IPS-18c (cell line): ENCODE results near the gene INPP5A.

ENCODE experiments used
- H3K4me3 ChIP-seq: 2 replicates; pipeline ENCODE4 v1.7.0; 2013; ENCODE audit warnings: low read depth, mild to moderate bottlenecking, low read length, moderate library complexity; ENCODE audit not compliant: insufficient read depth
- H3K9me3 ChIP-seq: one replicate; pipeline ENCODE4 v1.6.1; 2013; ENCODE audit warnings: mild to moderate bottlenecking, low read length, moderate library complexity; ENCODE audit not compliant: control insufficient read depth, insufficient read depth

Gene INPP5A

DNA sequence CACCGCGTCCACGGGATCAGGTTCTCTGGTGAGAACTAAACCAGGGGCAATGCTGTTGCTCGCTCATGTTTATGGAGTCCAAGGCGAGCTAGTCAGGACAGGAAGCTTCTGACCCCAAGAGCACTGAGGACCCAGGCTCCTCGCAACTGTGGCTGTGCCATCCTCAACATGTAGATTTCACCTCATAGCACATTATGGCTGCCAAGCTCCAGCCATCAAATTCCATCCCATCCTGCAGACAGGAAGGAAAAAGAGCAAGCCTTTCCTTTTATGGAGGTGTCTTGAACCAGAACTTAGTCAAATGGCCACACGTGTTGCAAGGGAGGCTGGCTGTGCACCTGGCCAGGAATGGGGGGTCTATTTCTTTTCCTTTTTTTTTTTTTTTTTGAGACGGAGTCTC lies 264.5 kb downstream of the INPP5A start:
- Histone ChIP-seq H3K4me3 (no peak overlapping the region), H3K9me3 (peaks cover 2% of the 10 kb centered on the region)

DNA sequence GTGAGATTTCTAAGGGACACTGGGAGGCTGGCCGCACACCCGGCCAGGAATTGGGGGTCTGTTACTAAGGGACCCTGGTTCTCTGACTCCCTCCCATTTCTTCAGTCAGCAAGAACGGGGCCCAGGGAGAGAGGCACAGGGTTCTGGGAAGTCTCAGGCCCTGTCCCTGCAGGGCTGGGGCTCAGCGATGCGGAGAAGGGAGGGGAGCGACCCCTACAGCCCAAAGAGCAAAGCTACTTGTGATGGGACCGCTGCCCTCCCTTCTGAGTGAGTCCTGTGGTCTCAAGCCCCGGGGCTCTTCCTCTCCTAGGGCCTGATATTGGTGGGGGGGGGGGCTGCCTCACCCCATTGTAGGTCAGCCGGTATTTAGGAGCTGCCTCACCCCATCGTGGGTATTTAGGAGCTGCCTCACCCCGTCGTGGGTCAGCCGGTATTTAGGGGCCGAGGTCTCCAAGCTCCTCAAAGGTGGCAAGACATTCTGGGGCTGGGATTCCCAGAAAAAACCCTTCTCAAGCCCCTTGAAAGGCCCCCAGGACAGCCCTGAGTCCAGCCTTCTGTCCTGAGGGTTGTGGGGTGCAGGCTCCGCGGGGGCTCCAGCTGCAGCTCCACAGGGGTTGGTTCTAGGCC lies 265.2 kb downstream of the INPP5A start:
- H3K9me3 ChIP-seq = peaks cover 2% of the 10 kb centered on the region

DNA sequence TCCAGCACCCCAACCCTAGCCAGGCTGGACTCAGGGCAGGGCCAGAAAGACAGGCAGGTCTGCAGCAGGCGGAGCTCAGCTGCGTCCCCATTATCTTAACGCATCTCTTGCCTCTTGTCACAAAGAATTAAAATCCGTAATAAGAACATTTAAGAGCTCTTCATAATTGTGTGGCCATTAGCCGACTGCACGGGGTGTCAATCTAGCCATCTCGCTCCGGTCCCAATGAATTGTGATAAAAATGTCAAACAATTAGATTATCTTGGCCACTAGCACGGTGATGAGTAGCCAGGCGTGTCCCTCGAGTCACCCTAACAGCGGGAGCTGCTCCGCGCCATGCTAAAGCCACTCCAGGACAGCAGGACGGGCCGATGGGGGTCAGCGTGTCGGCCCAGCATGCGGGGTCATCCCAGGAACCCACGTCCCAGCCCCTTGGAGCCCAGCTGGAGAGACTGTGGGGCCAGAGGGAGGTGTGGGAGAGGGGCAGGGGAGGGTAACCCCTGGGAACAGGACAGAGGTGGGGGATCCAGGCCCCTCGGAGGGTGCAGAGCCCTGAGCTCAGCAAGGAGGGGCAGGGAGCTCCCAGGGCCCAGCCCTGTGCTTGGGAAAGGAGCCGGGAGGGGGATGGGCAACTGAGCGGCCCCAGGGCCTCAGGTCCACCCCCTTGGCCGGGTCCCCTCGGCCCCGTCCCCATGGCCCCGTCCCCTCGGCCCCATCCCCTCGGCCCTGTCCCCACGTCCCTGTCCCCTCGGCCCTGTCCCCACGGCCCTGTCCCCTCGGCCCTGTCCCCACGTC lies 266.0 kb downstream of the INPP5A start:
- no peak overlapping the region for H3K4me3 ChIP-seq
- H3K9me3 ChIP-seq = peaks cover 4% of the 10 kb centered on the region

More for the DNA sequence above, 265.2 kb downstream of the INPP5A start:
- no peak overlapping the region for H3K4me3 ChIP-seq

DNA sequence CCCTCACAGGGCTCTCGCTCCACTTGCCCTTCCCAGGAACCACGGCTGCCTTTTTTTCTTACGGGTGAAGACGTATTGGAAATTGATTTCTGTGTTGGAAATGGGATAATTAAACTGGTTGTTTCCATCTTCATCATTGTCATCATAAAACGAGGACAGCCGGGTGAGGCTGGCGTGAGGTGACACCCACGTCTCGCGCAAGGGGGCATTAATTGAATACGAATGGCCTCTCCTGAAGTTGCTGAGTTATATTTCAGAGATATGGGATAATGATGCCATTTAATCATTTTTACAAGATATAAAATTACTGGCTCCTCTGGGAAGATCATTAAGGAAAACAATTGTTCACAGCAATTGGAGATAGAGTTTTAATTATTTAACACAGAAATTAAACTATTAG lies 266.7 kb downstream of the INPP5A start:
- Histone ChIP-seq H3K9me3 (peaks cover 4% of the 10 kb centered on the region), H3K4me3 (no peak overlapping the region)

DNA sequence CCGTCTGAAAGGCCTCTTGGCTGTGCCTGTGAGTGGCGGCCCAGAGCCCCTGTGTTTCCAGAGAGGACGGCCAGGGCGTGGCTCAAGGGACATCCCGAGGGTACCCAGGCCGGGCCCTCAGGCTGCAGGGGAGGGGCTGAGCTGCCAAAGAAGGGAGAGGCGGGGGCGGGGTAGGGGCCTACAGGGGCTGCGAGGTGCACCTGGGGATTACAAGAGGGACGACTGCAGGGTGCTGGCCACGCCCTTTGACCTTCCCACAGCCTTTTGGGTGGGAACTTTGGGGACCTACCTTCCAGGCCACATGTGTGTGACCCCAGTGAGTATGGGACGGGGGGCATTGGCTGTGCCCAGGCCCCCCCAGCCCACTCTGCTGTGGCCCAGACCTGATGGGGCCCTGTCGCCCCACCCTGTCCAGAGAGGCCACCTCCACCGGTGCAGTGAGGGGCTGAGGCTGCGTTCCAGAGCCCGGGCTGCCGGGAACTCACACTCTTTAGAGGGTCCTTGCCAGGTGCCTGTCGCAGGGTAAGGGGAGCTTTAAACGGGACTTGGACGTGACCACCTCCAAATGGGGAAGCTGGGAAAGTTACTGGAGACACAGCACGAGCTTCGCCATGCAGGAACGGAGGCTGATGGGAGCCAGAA lies 267.3 kb downstream of the INPP5A start:
- H3K4me3 ChIP-seq = no peak overlapping the region

DNA sequence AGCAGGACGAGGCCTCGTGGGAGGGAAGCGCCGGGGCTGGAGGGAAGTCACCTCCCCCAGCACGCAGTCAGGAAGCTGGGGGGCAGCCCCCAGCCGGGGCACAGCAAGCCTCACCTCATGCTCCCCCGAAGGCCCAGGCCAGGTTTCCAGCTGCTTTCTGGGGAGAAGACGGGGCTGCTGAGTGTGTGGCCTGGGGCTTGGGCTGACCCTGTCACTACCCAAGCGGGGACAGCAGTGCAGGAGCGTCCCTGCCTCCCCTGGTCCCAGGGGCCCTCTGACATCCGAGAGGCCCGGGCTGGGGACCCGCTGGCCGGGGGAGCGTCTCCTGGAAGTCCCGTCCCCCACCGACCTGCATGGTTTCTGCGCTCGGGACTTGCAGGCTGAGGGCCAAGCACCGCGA lies 268.0 kb downstream of the INPP5A start:
- H3K9me3 ChIP-seq = peaks cover 4% of the 10 kb centered on the region
- H3K4me3 ChIP-seq = no peak overlapping the region

More for the DNA sequence above, 267.3 kb downstream of the INPP5A start:
- H3K9me3 ChIP-seq = peaks cover 4% of the 10 kb centered on the region

- Histone ChIP-seq H3K4me3 (no peak overlapping the region), H3K9me3 (peaks cover 4% of the 10 kb centered on the region)
These were observed 268.5 kb downstream of the INPP5A start for GRCh38 chr10:132806110-132806509.

GRCh38 chr10:132806561-132807003 lies 269.0 kb downstream of the INPP5A start:
- no peak overlapping the region for H3K4me3 ChIP-seq

DNA sequence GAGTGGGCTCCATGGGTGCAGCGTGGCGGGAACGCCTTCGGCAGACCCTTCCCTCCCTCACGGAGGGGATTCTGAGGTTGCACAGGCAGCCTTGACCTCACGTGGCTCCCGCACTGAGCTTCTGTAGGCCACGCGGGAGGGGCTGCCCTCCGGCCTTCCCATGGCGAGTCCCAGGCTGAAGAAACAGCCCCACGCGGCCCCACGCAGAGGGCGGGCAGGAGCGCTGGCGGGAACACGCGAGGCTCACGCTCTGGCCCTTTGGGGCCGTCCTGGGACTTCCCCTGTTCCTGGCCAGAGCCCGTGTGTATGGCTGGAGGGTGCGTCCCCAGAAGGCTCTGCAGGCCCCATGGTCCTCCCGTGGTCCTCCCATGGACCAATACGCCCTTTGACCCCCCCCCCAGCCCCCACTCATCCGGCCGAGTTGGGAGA lies 270.0 kb downstream of the INPP5A start:
- Histone ChIP-seq H3K9me3 (peaks cover 2% of the 10 kb centered on the region), H3K4me3 (no peak overlapping the region)

More at GRCh38 chr10:132806561-132807003, 269.0 kb downstream of the INPP5A start:
- H3K9me3 ChIP-seq = peaks cover 4% of the 10 kb centered on the region

DNA sequence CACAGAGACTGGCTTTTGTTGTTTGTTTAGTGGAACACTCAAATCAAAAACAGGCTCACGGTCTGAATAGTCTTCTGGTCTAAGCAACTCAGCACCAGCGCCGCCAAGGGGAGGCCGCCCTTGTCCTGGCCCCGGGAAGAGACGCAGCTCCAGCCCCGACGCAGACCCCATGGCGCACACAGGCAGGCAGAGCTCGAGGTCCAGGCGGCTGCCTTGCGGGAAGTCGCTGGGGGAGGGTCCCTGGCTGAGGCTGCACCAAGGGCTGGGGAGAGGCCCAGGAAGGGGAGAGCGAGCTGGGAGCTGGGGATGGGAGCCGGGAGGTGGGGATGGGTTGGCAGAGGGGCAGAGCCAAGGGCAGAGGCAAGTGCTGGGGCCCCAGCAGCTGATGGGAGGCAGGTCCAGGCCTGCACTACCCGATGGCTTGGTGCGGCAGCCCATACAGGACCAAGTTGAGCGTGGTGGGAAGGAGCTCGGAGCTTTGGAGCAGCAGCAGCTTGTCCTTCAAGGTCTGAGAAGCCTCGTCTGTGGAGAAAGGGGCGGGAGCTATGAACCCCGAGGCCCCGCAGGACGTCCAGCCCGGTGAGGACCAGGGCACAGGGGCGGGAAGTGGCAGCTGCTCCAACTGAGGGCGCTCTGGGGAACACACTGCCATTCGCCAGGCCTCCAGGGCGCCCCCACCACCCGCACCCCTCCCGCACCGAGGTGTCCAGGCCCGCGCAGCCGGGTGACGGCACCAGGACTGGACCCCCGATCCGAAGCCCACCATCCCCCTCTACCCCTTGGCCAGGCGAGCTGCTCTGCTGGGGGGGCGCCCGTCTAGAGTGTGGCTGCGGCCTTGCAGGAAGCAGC lies 271.0 kb downstream of the INPP5A start:
- H3K9me3 ChIP-seq = peaks cover 2% of the 10 kb centered on the region
- no peak overlapping the region for H3K4me3 ChIP-seq

DNA sequence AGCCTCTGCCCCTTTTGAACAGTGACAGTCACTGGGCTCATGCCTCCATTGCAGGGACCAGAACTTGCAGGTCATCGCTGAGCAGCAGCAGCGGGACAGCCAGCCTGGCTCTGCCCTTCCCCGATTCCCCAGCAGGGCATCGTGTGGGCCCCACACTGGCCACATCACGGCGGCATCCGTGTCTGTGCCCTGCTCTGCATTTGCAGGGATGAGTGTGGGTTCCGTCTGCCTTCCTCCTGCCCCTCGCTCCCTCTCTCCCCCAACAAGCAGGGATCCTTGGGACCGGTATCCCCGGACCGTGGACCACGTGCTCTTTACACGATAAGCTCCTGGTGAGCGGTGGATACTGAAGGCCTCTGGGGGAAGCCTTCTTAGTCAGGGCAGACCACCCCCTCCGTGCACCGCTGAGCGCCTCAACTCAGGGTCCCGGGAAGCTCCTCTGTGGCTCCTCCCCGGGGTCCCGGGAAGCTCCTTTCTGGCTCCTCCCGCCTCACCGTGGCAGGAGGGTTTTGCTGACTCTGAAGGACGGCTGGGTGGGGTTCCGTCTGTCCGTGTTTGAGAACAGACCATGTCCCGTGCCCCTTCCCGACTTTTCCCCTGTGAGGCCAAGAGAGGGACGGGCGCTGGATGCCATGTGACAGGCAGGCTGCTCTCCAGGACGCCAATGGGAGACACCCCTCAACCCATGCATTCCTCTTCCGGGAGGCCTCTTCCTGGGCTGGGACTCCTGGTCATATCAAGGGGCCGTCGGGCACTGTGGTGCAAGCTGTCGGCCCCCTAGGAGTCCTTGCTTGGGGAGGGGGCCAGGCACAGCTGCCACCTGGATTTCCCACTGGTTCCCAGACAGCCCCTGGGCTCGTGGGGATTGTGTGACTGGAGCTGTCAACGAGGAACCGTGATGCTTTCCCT lies 271.9 kb downstream of the INPP5A start:
- H3K4me3 ChIP-seq = no peak overlapping the region
- H3K9me3 ChIP-seq = peaks cover 2% of the 10 kb centered on the region

DNA sequence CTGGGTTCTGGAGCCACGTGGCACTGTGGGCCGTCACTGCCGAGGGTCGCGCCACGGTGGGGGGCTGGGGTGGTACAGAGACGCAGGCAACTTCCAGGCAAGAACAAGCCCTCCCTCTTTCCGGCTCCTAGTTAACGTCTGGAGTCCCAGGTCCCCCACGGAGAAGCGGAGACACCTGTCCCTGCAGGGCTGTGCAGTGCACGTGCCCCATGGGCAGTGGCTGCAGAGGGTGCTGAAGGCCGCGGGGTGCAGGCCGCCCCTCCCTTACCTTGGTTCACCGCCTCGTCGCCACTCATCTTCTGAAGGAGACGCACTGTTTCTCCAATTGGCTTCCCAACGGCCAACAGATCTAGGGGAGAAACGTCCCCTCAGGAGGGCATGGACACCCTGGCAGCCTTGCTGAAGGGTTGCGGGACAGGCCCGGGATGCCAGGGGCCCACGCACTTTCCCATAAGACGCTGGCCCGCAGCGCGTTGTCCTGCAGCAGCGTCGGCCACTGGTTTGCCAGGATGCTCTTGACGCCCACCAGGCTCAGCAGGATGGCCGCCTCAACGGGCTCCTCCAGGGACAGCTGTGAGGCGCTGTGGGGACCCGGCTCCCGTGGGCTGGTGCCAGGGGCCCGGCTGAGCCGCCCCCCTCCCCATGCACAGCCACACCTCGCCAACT lies 272.7 kb downstream of the INPP5A start:
- H3K9me3 ChIP-seq = peaks cover 2% of the 10 kb centered on the region

GRCh38 chr10:132810807-132811700 lies 273.5 kb downstream of the INPP5A start:
- Histone ChIP-seq H3K9me3 (peaks cover 2% of the 10 kb centered on the region), H3K4me3 (no peak overlapping the region)

More for the DNA sequence above, 272.7 kb downstream of the INPP5A start:
- no peak overlapping the region for H3K4me3 ChIP-seq

DNA sequence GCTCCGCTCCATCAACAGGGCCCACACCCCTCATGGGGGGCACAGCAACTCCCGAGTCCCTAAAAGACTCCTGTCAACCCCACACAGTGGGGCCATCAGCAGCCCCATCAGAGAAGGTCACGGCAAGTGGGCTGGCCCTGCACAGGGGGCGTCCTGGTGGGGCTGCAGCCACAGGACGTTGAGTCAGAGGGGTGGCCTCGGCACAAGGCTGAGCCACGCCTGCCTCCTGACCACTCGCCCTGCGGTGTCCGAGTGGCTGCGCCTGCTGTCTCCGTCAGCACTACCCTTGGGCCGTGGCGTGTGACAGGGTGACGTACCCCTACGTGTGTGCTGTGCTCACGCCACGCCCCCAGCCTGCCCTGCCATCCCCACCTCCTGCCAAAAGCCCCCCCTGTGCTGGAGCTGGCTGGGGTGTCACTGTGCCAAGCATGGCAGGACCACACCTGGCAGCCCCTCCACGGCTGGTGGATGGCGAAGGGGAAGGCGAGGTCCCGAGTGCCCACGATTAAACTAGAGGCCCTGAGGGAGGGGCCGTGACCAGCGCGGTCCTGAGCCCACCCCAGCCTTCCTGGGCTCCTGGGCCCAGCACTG lies 274.4 kb downstream of the INPP5A start:
- peaks cover 2% of the 10 kb centered on the region for H3K9me3 ChIP-seq
- H3K4me3 ChIP-seq = no peak overlapping the region

GRCh38 chr10:132812520-132812919 lies 274.9 kb downstream of the INPP5A start:
- no peak overlapping the region for H3K4me3 ChIP-seq
- H3K9me3 ChIP-seq = peaks cover 2% of the 10 kb centered on the region
